Peyer's patch (tissue), 4 donors: ENCODE measurements around the gene SHC1. TPM values are rescaled to one million over a fixed set of nuclear protein-coding genes. Genes with fewer than 3 reads are reported as not detected.
A peak's percentile ranks its signal among the peaks of the same experiment; 100 is the strongest.
"Not testable (repeated sequence)": the region's sequence is repeated elsewhere in the genome, so short reads cannot be mapped to it uniquely, and the experiment has no call there.

Source experiments
- DNase-seq, 3 donors: peaks; one replicate each; pipeline ENCODE4 v3.0.0-alpha.2; 2017 to 2019
- H3K27ac ChIP-seq, 4 donors: fragments of 200-600 bp; sonication (generic); one replicate each; pipeline ENCODE4 v1.5.1; 2016 to 2019
- H3K27me3 ChIP-seq, 2 donors: fragments of 200-600 bp; sonication (generic); one replicate each; pipeline ENCODE4 v1.5.1; 2019
- H3K36me3 ChIP-seq, 3 donors: fragments of 200-600 bp; sonication (generic); one replicate each; pipeline ENCODE4 v1.5.1; 2016 to 2019
- H3K4me1 ChIP-seq, 4 donors: fragments of 200-600 bp; sonication (generic); one replicate each; pipeline ENCODE4 v1.5.1; 2016 to 2019
- H3K4me3 ChIP-seq, 4 donors: fragments of 200-600 bp; sonication (generic); 1 replicate in 3 of 4; 2 replicates in 1 of 4; pipeline ENCODE4 v1.5.1; 2016 to 2019; ENCODE audit warnings: mild to moderate bottlenecking in 1 of 4
- H3K9me3 ChIP-seq, 4 donors: fragments of 200-600 bp; sonication (generic); one replicate each; pipeline ENCODE4 v1.5.1; 2016 to 2019; ENCODE audit warnings: mild to moderate bottlenecking in 1 of 4
- CTCF ChIP-seq, 6 experiments: fragments of 450-650 bp in 4 of 6; fragments of 200-600 bp in 2 of 6; sonication (generic) in 1 of 6; IDR thresholded peaks; one replicate each; pipeline ENCODE4 v1.5.1; 2017 to 2019; ENCODE audit warnings: antibody characterized with exemption in 6 of 6, mild to moderate bottlenecking in 3 of 6, moderate library complexity in 1 of 6
- POLR2A ChIP-seq, 2 donors: fragments of 450-650 bp; IDR thresholded peaks; one replicate each; pipeline ENCODE4 v1.5.1; 2017; ENCODE audit warnings: antibody characterized with exemption in 2 of 2, mild to moderate bottlenecking in 2 of 2, moderate library complexity in 2 of 2
- total RNA-seq, 4 donors: library from RNA; depleted of rRNA; stranded (reverse); fragments of >200 nt; gene quantifications; one replicate each; pipeline ENCODE4 v1.1.0, GENCODE V29; 2016

The SHC1 gene
- total RNA-seq, 4 donors from 2014 or later: 56.9 to 150 (median 104) TPM

GRCh38 chr1:154990276-154990675 lies 19.7 kb upstream of the SHC1 start:
- peak in 1 of 3 donors; percentile 31 for DNase-seq
- Histone ChIP-seq H3K4me1 (peaks cover 0 to 17% (median 0%) of the 10 kb centered on the region in 4 donors), H3K27me3 (no peaks in the 10 kb centered on the region), H3K9me3 (no peaks in the 10 kb centered on the region), H3K27ac (no peak overlapping the region), H3K4me3 (no peak overlapping the region), H3K36me3 (peaks cover 0 to 33% (median 0%) of the 10 kb centered on the region in 3 donors)
- TF ChIP-seq POLR2A (IDR thresholded peaks at IDR 0.05) (no peak), CTCF (IDR thresholded peaks at IDR 0.05) (no peak)

GRCh38 chr1:154989195-154989860 lies 18.8 kb upstream of the SHC1 start:
- Histone ChIP-seq H3K4me3 (no peak overlapping the region), H3K9me3 (no peaks in the 10 kb centered on the region), H3K4me1 (peaks cover 0 to 18% (median 0%) of the 10 kb centered on the region in 4 donors), H3K27ac (peak overlapping the region in 2 of 4 donors; percentile 13 to 46), H3K36me3 (peaks cover 0 to 33% (median 0%) of the 10 kb centered on the region in 3 donors), H3K27me3 (no peaks in the 10 kb centered on the region)
- TF ChIP-seq CTCF (IDR thresholded peaks at IDR 0.05) (no peak), POLR2A (IDR thresholded peaks at IDR 0.05) (no peak)
- peak in 2 of 3 donors; percentile 66 to 68 for DNase-seq

- peaks cover 0 to 33% (median 0%) of the 10 kb centered on the region in 3 donors for H3K36me3 ChIP-seq
- no peak for DNase-seq
- H3K27ac ChIP-seq: peak overlapping the region in 1 of 4 donors; percentile 46
- no peaks in the 10 kb centered on the region for H3K27me3 ChIP-seq
- H3K9me3 ChIP-seq: no peaks in the 10 kb centered on the region
- H3K4me3 ChIP-seq: no peak overlapping the region
- H3K4me1 ChIP-seq: peaks cover 0 to 27% (median 7%) of the 10 kb centered on the region in 4 donors
- TF ChIP-seq POLR2A (IDR thresholded peaks at IDR 0.05): no peak
- peak in 1 of 6 experiments; percentile 4 for TF ChIP-seq CTCF (IDR thresholded peaks at IDR 0.05)
Measured at GRCh38 chr1:154988058-154988954, 17.8 kb upstream of the SHC1 start.

- Histone ChIP-seq H3K27me3 (no peaks in the 10 kb centered on the region), H3K4me1 (peaks cover 0 to 32% (median 8%) of the 10 kb centered on the region in 4 donors), H3K27ac (no peak overlapping the region), H3K36me3 (peaks cover 0 to 33% (median 0%) of the 10 kb centered on the region in 3 donors), H3K4me3 (no peak overlapping the region), H3K9me3 (no peaks in the 10 kb centered on the region)
- TF ChIP-seq CTCF (IDR thresholded peaks at IDR 0.05) (no peak), POLR2A (IDR thresholded peaks at IDR 0.05) (no peak)
- no peak for DNase-seq
Measured at GRCh38 chr1:154987326-154987725, 16.8 kb upstream of the SHC1 start.

GRCh38 chr1:154986736-154987135 lies 16.2 kb upstream of the SHC1 start:
- not testable (repeated sequence) for DNase-seq, H3K4me3 ChIP-seq, H3K27ac ChIP-seq, H3K27me3 ChIP-seq, H3K9me3 ChIP-seq
- Histone ChIP-seq H3K4me1 (peaks cover 0 to 36% (median 9%) of the 10 kb centered on the region in 4 donors), H3K36me3 (peaks cover 0 to 32% (median 0%) of the 10 kb centered on the region in 3 donors)
